Heart left ventricle (tissue), 13 donors: ENCODE results near the gene UBR2.

Source experiments
- CTCF ChIP-seq, 12 donors: fragments of 200-600 bp; sonication (generic) in 4 of 12; IDR thresholded peaks; one replicate each; pipeline versions ENCODE4 v1.5.0 to v1.8.0; 2018 to 2022; ENCODE audit warnings: antibody characterized with exemption in 12 of 12, mild to moderate bottlenecking in 5 of 12
- POLR2A ChIP-seq, 2 donors: fragments of 450-650 bp; IDR thresholded peaks; one replicate each; pipeline ENCODE4 v1.6.1; 2017; ENCODE audit warnings: antibody characterized with exemption in 2 of 2, mild to moderate bottlenecking in 2 of 2, moderate library complexity in 2 of 2
- donor health status: ischemic (EF 13 %, LVEDD 7.1; RV severe dilation, severe dysfunction).
- donor health status: DM: no; HTN: yes; CAD: no.
- donor health status: DM: no; HTN: no; CAD: no.
- donor health status: ischemic (EF 25% LVEDD 6.9; RV normal size, moderate dysfunction).
- donor health status: ischemic (EF 25% LVEDD 5.7; RV mildly dilated, moderate dysfunction).
- donor health status: ischemic (EF 35%, LVEDD 5.7; RV mildly dilated, moderate dysfunction).
- donor health status: nonischemic (EF 11% LVEDD 7.7; RV severe dilation, severe dysfunction).
- donor health status: DM: yes; HTN: yes; CAD: no.
- donor health status: PGD.
- donor health status: ischemic (EF 29% LVEDD 5.4; RV normal size, mild dysfunction).
- donor health status: nonischemic (EF 23%, LVEDD 6.1; RV moderate dilation, normal function).

GRCh38 chr6:42563697-42564505 lies at the start of gene UBR2:
- TF ChIP-seq CTCF (IDR thresholded peaks at IDR 0.05): peak in 11 of 12 donors; percentile 1 to 59 (median 40)
- TF ChIP-seq POLR2A (IDR thresholded peaks at IDR 0.05): peak; percentile 7 to 95
